ENCODE data around the gene CHMP1A. TPM values are rescaled to one million over a fixed set of nuclear protein-coding genes. Genes with fewer than 3 reads are reported as not detected.

The CHMP1A gene
- total and polyA plus RNA-seq, 2 of the 8 experiments (the other 6 are each of a cell fraction or from before 2014, with no cell fraction given): 64.4 to 75.8 TPM

DNA sequence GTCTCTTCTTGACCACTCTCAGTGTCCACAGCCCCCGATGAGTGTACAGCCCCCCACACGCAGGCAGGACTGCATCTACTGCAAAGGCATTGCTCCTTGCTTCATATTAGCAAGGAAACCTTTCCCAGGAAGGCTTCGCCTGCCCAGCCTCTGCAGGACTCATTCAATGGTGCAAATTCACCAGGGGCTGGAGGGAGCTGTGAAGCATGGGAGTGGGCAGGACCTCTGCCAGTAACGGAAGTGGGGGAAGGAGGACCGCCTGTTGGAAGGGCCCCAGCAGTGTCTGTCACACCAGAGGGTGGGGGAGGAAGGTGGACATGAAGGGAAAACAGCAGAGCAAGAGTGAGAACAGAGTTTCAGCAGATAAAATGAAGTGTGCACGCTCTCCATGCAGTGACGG is 2.6 kb upstream of the CHMP1A start (continued):
- TF ChIP-seq CHD2 (IDR thresholded peaks at IDR 0.05; ENCODE audit: low read length) (no peak), EGR1 (IDR thresholded peaks at IDR 0.05; ENCODE audit: borderline replicate concordance, low read depth, low read length) (no peak), RXRA (IDR thresholded peaks at IDR 0.05; ENCODE audit: insufficient read depth, low read depth, low read length) (no peak), BRCA1 (IDR thresholded peaks at IDR 0.05; ENCODE audit: low read depth, low read length) (no peak), SRF (IDR thresholded peaks at IDR 0.05; ENCODE audit: low read depth, low read length) (no peak)

All from H1 (cell line).